Frontal cortex (tissue), 4 donors: ENCODE results near the gene ZNF655. TPM values are rescaled to one million over a fixed set of nuclear protein-coding genes. Genes with fewer than 3 reads are reported as not detected.
"Not testable (repeated sequence)": the region's sequence is repeated elsewhere in the genome, so short reads cannot be mapped to it uniquely, and the experiment has no call there.

ENCODE experiments used
- DNase-seq, 2 donors: peaks; one replicate each; pipeline ENCODE4 v3.0.0; 2012; ENCODE audit warnings: low spot score in 2 of 2
- FAIRE-seq: peaks from 2 replicates; lab custom pipeline; 2012; peaks lifted over from hg19 to GRCh38; lab: Jason Lieb, UNC
- total RNA-seq: library from RNA; depleted of rRNA; stranded (reverse); fragments of >200 nt; gene quantifications from one replicate; pipeline ENCODE4 v1.2.3, GENCODE V29; 2014
- donor health status: control.
- donor health status: control.
- donor health status: control.

The ZNF655 gene
- 59.9 TPM for total RNA-seq

GRCh38 chr7:99558306-99559174, at the start of gene ZNF655:
Gene ZNF655, plus strand, starts transcription at chr7:99558642. Its CDS starts 1,918 bp downstream, at chr7:99560560.
- peak; percentile 85 to 91 for DNase-seq
- FAIRE-seq: no peak

GRCh38 chr7:99514050-99514449, 44.4 kb upstream of the ZNF655 start:
- DNase-seq (no peak), FAIRE-seq (no peak)

- no peak for FAIRE-seq
- DNase-seq: no peak
These were observed 37.0 kb upstream of the ZNF655 start for GRCh38 chr7:99521399-99521798.

GRCh38 chr7:99525713-99526440, 32.6 kb upstream of the ZNF655 start:
- DNase-seq (no peak), FAIRE-seq (no peak)

- FAIRE-seq (no peak), DNase-seq (no peak)
These were observed 27.1 kb upstream of the ZNF655 start for GRCh38 chr7:99531354-99531765.

- no peak for DNase-seq
- FAIRE-seq: no peak
These were observed 22.8 kb upstream of the ZNF655 start for GRCh38 chr7:99535667-99536066.

GRCh38 chr7:99539213-99539811, 19.1 kb upstream of the ZNF655 start:
- DNase-seq (no peak), FAIRE-seq (no peak)

- DNase-seq (no peak), FAIRE-seq (no peak)
These were observed 17.9 kb upstream of the ZNF655 start for GRCh38 chr7:99540542-99540941.

- FAIRE-seq (no peak), DNase-seq (no peak)
These were observed 17.2 kb upstream of the ZNF655 start for GRCh38 chr7:99541212-99541611.

GRCh38 chr7:99543081-99543671, 15.3 kb upstream of the ZNF655 start:
- DNase-seq (no peak), FAIRE-seq (no peak)

GRCh38 chr7:99543916-99544315, 14.5 kb upstream of the ZNF655 start:
- no peak for DNase-seq
- no peak for FAIRE-seq

GRCh38 chr7:99545308-99545707, 13.1 kb upstream of the ZNF655 start:
- FAIRE-seq, DNase-seq: not testable (repeated sequence)

- not testable (repeated sequence) for DNase-seq, FAIRE-seq
These were observed 8.9 kb upstream of the ZNF655 start for GRCh38 chr7:99549545-99549944.

GRCh38 chr7:99551334-99551733, 7.1 kb upstream of the ZNF655 start:
- DNase-seq (peak in 1 of 2 donors; percentile 7), FAIRE-seq (no peak)

GRCh38 chr7:99551767-99552463, 6.5 kb upstream of the ZNF655 start, which contains the start of gene FAM200A:
Gene FAM200A, minus strand, starts transcription at chr7:99552114. Its CDS starts 3,707 bp downstream, at chr7:99548407.
- no peak for FAIRE-seq

GRCh38 chr7:99553039-99553438, 5.4 kb upstream of the ZNF655 start:
- DNase-seq (no peak), FAIRE-seq (no peak)

More at GRCh38 chr7:99551767-99552463, 6.5 kb upstream of the ZNF655 start, which contains the start of gene FAM200A:
- DNase-seq: peak; percentile 87 to 94

- no peak for FAIRE-seq
- DNase-seq: no peak
These were observed 3.5 kb upstream of the ZNF655 start for GRCh38 chr7:99554939-99555338.

GRCh38 chr7:99557196-99557607, 1.2 kb upstream of the ZNF655 start:
- no peak for DNase-seq
- FAIRE-seq: no peak

GRCh38 chr7:99557940-99558305, 519 bp upstream of the ZNF655 start:
- DNase-seq: no peak
- FAIRE-seq: no peak
